Measurements from ENCODE around the gene LAMTOR2. TPM values are rescaled to one million over a fixed set of nuclear protein-coding genes. Genes with fewer than 3 reads are reported as not detected.

LAMTOR2 gene
- 28.9 TPM for total RNA-seq
- polyA plus RNA-seq = 91.1 TPM

DNA sequence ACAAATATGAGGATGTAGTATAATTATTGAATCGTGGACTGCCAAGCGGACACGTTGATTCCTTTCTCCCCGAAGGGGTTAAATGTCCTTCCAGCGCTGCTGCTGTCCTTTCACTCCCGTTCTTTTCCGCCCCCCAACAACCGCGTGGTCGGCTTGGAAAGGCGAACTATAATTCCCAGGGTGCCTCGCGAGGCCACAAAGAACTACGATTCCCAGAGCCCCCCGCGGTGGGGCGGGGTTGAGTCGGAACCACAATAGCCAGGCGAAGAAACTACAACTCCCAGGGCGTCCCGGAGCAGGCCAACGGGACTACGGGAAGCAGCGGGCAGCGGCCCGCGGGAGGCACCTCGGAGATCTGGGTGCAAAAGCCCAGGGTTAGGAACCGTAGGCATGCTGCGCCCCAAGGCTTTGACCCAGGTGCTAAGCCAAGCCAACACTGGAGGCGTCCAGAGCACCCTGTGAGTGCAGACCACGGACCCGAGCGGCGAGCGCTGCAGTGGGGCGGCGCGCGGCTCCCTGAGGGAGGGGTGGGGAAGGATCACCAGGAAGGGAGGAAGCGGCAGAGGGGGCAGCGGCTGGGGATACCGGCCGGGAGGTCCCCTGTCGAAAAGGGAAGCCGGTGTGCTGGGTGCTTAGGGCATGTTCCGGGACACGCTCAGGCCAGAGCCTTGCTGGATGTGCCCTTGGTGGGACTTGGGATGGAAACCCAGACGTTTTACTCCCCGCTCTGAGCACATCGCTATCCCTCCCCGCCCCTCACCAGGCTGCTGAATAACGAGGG is at the start of gene LAMTOR2:
TSS of gene LAMTOR2 (plus strand) at position 283 of the 781 bp plus-strand sequence. CDS start at position 391, 108 bp downstream.
- DNase-seq (ENCODE audit: extremely low spot score) = peak; percentile 97
- WGBS = under 1% methylated on average over 53 of the region's 53 CpGs
- peak within 1 kb of the TSS; percentile 76 for H3K27ac ChIP-seq (ENCODE audit: low read depth)

DNA sequence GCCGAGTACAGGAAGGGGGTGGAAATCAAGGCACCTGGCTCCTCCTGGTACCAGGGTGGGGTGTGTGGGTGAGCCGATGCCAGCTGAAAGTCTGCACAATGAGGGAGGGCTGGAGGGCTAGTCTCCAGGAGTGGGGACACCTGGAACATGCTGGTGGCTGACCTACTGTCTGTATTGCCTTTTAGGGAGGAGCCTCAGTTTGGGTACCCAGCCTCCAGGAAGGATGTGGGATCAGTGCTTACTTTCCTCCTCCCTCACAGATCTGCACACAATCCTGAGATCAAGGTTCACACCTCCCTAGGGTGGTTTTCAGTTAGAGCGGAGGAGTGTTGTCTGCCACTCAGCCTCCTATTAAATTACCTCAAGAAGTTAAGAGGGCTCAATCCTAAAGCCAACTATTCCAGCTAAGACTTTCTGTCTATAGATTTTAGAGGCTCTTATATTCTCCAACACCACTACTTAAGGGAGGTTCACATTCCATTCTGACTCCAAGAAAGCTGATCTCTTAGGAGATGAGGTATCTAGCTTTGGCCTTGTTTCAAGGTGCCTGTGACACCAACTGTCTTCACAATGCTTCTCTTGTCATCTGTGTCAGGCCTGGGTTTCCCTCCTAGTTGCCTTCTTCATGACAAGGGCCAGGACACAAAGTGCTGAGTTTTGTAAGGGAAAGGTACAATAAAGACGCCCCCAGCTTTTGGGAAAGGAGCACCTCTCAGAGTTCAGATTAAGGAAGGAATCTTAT is 49.6 kb upstream of the LAMTOR2 start:
- whole genome bisulfite sequencing = 79% methylated on average over 4 of the region's 4 CpGs
- H3K4me3 ChIP-seq (ENCODE audit: low read depth, low read length) = no peak overlapping the region
- no peaks in the 10 kb centered on the region for H3K4me1 ChIP-seq (ENCODE audit: insufficient read depth)
- no peak overlapping the region for H3K27ac ChIP-seq (ENCODE audit: low read depth)
- no peak for DNase-seq (ENCODE audit: extremely low spot score)
- H3K36me3 ChIP-seq (ENCODE audit: insufficient read depth) = peaks cover 7% of the 10 kb centered on the region

More for the DNA sequence above, at the start of gene LAMTOR2:
- H3K4me3 ChIP-seq (ENCODE audit: low read depth, low read length) = peak within 1 kb of the TSS; percentile 87
- H3K4me1 ChIP-seq (ENCODE audit: insufficient read depth) = no peaks in the 10 kb centered on the region
- no peaks in the 10 kb centered on the region for H3K36me3 ChIP-seq (ENCODE audit: insufficient read depth)

DNA sequence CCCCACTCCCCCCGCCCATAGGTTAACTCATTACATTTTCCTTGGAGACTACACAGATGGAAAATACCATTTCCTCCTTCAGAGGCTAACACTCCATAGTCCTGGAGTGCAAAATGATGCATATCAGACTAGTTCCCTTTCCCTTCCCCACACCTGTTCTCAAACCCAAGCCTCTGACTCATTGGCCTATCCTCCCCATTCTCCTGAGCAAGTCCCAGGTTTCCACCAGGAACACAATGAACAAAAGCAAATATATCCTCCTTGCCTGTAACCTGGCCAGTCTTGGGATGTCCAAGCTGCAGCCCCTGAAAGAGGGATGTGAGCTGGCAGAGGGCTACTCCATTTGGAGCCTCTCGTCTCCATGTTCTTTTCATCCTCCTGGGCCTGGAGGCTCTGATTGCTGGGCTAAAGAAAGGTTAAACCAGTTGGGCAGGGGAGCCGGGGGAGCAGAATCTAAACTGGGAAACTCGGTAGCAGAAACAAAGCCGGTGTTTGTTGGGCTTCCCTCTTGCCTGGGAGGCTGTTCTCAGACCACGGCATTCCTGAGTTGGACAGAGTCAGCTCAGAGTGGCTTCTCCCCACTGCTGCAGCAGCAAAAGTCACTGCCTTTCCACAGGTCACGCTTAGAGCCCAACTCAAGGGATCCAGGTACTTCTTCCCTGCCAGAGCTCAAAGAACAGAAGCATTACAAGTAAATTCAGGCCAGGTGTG is 47.8 kb upstream of the LAMTOR2 start:
- 67% methylated on average over 7 of the region's 7 CpGs for WGBS
- peaks cover 12% of the 10 kb centered on the region for H3K36me3 ChIP-seq (ENCODE audit: insufficient read depth)
- no peak for DNase-seq (ENCODE audit: extremely low spot score)
- no peak overlapping the region for H3K4me3 ChIP-seq (ENCODE audit: low read depth, low read length)
- H3K27ac ChIP-seq (ENCODE audit: low read depth) = no peak overlapping the region
- H3K4me1 ChIP-seq (ENCODE audit: insufficient read depth) = no peaks in the 10 kb centered on the region

DNA sequence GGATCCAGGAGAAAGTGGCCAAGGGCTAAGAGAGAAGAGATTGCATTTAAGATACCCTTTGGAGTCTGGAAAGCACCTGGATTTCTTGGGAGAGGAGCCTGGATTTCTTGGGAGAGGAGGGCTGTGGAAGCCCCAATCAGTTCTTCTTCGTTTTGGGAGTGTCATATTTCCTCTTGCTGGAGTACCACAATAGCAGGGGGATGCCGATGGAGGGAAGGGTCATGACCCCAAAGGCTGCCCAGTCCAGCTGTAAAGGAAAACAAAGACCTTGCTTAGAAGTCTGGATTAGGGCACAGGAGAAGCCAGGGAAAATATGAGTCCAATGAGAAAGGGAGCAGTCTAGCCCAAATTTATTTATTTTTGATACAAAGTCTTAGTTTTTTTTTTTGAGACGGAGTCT is 45.2 kb upstream of the LAMTOR2 start:
- 50% methylated on average over 3 of the region's 3 CpGs for WGBS
- H3K4me3 ChIP-seq (ENCODE audit: low read depth, low read length) = no peak overlapping the region
- peaks cover 12% of the 10 kb centered on the region for H3K36me3 ChIP-seq (ENCODE audit: insufficient read depth)
- no peaks in the 10 kb centered on the region for H3K4me1 ChIP-seq (ENCODE audit: insufficient read depth)
- H3K27ac ChIP-seq (ENCODE audit: low read depth) = no peak overlapping the region
- DNase-seq (ENCODE audit: extremely low spot score) = no peak

DNA sequence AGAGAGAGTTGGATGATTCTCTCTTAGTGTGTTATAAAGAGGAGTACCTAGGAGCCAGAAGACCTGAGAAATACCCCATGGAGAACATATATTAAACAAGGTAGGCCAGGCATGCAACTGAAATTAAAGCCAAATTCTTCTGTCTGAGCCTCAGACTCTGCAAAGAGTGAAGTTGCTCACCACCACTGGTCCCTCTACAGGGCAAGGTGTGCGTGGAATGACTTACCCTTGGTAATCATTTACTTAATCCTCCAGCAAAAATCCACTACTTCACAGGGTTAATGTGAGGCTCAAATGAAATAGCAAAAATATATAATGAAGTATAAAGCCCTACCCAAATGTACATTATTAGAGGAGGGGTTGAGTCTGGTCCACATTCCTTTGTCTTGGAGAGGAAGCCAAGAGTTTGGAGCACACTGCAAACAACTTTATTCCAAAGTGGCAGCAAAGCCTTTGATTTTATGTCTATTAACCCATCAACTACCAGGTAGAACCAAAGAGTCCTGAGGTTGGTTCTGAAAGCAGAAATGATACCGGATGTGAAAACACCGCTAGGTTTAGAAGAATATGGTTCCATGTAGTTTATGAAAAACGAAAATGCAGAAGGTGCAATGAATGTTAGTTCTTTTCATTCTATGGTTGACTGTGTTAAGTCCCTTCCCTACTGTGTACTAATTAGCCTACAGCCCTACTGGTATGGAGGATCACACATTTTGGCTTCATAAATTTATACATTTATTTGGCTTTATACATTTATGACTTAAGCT is 42.3 kb upstream of the LAMTOR2 start:
- H3K27ac ChIP-seq (ENCODE audit: low read depth) = no peak overlapping the region
- DNase-seq (ENCODE audit: extremely low spot score) = no peak
- 91% methylated on average over 4 of the region's 4 CpGs for WGBS
- H3K36me3 ChIP-seq (ENCODE audit: insufficient read depth) = peaks cover 10% of the 10 kb centered on the region
- H3K4me3 ChIP-seq (ENCODE audit: low read depth, low read length) = no peak overlapping the region
- H3K4me1 ChIP-seq (ENCODE audit: insufficient read depth) = no peaks in the 10 kb centered on the region

DNA sequence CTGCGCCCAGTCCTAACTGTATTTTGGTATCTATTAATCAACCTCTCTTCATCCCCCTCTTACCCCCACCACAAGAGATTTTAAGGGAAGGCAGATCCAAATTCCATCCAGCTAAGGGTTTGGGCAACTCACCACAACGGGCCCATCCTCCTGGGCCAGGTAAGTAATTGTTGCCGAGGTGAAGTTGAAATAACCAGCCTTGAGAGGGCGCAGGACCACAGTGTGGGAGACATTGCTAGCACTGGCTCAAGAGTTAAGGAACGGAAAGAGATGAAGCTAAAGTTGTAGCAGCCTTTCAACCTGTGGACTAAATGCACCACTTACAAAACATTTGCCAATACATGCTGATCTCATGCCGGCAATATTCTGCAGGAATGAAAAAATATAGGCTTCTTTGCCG is 39.8 kb upstream of the LAMTOR2 start:
- H3K36me3 ChIP-seq (ENCODE audit: insufficient read depth) = peaks cover 8% of the 10 kb centered on the region
- 92% methylated on average over 7 of the region's 7 CpGs for WGBS

DNA sequence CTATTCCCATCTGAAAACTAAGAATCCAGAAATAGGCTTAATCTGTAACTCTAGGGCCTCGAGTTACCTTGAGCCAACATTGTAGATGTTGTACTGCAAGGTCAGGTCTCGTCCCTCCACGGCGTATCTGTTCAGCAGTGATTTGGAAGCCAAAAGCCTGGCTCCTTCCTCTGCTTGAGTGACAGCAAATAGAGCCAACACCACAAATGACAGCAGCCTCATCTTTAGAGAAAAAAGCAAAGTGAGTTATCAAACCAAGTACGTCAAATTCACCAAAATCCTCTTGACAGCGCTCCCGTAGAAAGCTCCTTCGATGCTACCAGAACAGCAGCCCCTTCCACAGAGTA is 34.7 kb upstream of the LAMTOR2 start:
- Histone ChIP-seq H3K4me1 (ENCODE audit: insufficient read depth) (no peaks in the 10 kb centered on the region), H3K4me3 (ENCODE audit: low read depth, low read length) (peak overlapping the region; percentile 86), H3K36me3 (ENCODE audit: insufficient read depth) (peaks cover 3% of the 10 kb centered on the region), H3K27ac (ENCODE audit: low read depth) (no peak overlapping the region)
- WGBS = 50% methylated on average over 8 of the region's 8 CpGs
- no peak for DNase-seq (ENCODE audit: extremely low spot score)

More for the DNA sequence above, 39.8 kb upstream of the LAMTOR2 start:
- Histone ChIP-seq H3K4me1 (ENCODE audit: insufficient read depth) (no peaks in the 10 kb centered on the region), H3K27ac (ENCODE audit: low read depth) (no peak overlapping the region), H3K4me3 (ENCODE audit: low read depth, low read length) (no peak overlapping the region)
- DNase-seq (ENCODE audit: extremely low spot score) = no peak

DNA sequence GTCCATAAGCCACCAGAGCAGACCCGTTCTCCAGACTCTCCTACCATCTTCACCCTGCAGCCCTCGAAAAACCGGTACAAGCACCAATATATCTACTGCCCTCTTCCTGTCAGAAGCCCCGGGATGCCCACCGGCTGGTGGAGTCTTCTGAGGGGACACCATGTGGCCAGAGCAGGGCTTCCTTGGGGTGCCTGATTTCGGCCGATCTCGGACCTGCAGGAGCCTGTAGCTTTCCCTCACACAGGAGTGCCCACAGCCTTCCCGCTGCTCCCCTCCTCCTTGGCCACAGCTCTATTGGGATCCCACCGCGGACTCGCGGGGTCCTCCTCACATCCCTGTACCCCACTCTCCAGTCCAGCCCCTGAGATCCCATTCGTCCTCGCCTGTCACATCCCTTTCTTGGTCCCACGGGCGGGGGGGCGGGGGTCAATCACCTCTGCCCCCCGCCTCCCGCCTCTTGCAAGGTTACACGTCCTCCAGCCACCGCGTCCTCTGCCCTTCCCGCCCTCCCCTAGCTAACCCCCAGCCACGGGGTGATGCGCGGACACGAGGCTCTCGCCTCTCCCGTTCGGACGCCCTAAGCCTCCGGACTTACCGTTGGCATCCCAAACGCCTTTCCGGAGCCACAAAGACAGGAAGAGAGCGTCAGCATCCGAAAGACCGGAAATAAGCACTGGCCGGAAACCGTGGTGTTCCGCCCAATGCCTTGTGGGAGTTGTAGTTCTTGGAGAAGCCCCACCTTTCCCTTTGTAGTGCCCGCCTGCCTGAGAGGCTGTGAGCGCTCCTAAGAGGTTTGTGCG is 34.1 kb upstream of the LAMTOR2 start, which contains the start of gene SSR2:
TSS of gene SSR2 (minus strand) at position 659 of the 800 bp plus-strand sequence. CDS start 784 bp downstream, outside the sequence.
- H3K4me3 ChIP-seq (ENCODE audit: low read depth, low read length) = peak within 1 kb of the TSS; percentile 86
- WGBS = under 1% methylated on average over 45 of the region's 45 CpGs
- peaks cover 3% of the 10 kb centered on the region for H3K36me3 ChIP-seq (ENCODE audit: insufficient read depth)
- no peaks in the 10 kb centered on the region for H3K4me1 ChIP-seq (ENCODE audit: insufficient read depth)
- peak within 1 kb of the TSS; percentile 79 for H3K27ac ChIP-seq (ENCODE audit: low read depth)
- peak; percentile 89 for DNase-seq (ENCODE audit: extremely low spot score)

DNA sequence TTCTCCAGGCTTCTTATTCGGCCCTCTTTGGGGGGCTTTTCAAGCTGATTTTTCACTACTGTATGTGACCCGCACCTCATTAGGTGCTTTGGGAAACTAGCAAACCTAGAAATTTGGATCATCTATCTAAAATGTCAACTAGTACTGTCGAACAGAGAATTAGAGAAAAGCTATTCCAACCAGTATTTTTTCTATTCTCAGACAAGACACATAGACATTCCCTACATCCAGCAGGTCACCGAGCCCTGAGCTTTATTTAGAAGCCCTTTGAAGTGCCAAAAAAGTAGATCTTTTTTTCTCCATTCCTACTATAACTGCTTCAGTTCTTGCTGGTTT is 33.5 kb upstream of the LAMTOR2 start:
- 5% methylated on average over 4 of the region's 4 CpGs for WGBS
- H3K27ac ChIP-seq (ENCODE audit: low read depth) = no peak overlapping the region
- no peaks in the 10 kb centered on the region for H3K4me1 ChIP-seq (ENCODE audit: insufficient read depth)
- DNase-seq (ENCODE audit: extremely low spot score) = no peak
- peak overlapping the region; percentile 86 for H3K4me3 ChIP-seq (ENCODE audit: low read depth, low read length)
- peaks cover 3% of the 10 kb centered on the region for H3K36me3 ChIP-seq (ENCODE audit: insufficient read depth)

DNA sequence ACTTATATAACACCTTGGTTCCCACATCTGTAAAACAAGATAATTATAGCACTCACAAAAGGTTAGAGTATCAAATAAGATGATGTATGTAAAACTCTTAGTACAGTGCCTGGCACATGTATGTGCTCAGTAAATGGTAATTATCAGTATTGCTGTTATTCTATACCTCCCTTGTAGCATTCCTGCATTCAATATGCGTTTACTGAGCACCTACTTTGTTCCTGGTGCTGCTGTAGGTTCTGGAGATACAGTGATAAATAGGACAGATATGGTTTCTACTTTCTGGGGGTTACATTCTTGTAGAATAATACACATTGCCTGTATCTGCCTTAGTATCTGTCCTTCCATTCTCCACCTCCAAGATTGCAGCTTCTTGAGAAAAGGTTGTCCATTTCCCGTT is 32.6 kb upstream of the LAMTOR2 start:
- H3K4me1 ChIP-seq (ENCODE audit: insufficient read depth) = no peaks in the 10 kb centered on the region
- H3K36me3 ChIP-seq (ENCODE audit: insufficient read depth) = peaks cover 3% of the 10 kb centered on the region
- WGBS = 81% methylated on average over 2 of the region's 2 CpGs
- H3K4me3 ChIP-seq (ENCODE audit: low read depth, low read length) = no peak overlapping the region
- DNase-seq (ENCODE audit: extremely low spot score) = no peak
- H3K27ac ChIP-seq (ENCODE audit: low read depth) = no peak overlapping the region

DNA sequence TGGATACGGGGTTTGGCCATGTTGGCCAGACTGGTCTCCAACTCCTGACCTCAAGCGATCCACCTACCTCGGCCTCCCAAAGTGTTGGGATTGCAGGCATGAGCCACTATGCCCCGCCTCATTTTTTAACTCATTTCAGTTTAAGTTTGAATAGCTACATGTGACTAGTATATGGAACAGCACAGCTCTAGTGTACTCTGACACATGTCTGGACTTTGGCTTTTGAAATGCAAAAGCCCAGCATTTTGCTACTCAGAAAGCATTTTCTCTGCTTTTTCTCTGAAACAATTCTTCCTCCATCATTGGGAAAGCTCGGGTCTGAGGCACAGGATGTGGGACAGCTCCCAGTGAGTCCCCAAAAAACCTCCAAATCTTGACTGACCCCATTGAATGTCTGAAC is 29.8 kb upstream of the LAMTOR2 start:
- Histone ChIP-seq H3K36me3 (ENCODE audit: insufficient read depth) (no peaks in the 10 kb centered on the region), H3K4me3 (ENCODE audit: low read depth, low read length) (no peak overlapping the region), H3K4me1 (ENCODE audit: insufficient read depth) (no peaks in the 10 kb centered on the region), H3K27ac (ENCODE audit: low read depth) (no peak overlapping the region)
- 80% methylated on average over 5 of the region's 5 CpGs for WGBS
- no peak for DNase-seq (ENCODE audit: extremely low spot score)

DNA sequence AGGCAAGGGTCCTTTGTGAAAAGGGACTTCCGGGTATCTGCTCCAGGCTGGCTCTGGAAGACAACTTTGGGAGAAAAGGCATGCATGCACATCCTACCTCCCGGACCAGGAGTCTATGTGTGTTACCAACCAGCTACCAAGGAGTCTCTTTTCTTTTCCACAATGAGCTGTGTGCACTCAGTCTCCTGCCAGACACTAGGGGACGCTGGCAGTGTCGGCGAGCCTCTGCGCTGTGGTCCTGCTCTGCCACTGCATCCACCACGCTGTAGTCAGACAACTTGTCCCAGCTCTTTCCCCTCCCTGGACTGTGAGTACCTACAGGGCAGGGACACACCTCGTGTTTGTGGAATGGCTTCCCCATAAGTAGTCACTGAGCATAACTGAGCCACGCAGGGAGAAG is 28.7 kb upstream of the LAMTOR2 start:
- no peak overlapping the region for H3K4me3 ChIP-seq (ENCODE audit: low read depth, low read length)
- no peaks in the 10 kb centered on the region for H3K36me3 ChIP-seq (ENCODE audit: insufficient read depth)
- DNase-seq (ENCODE audit: extremely low spot score) = no peak
- 17% methylated on average over 9 of the region's 9 CpGs for WGBS
- H3K27ac ChIP-seq (ENCODE audit: low read depth) = no peak overlapping the region
- no peaks in the 10 kb centered on the region for H3K4me1 ChIP-seq (ENCODE audit: insufficient read depth)

Measured in urinary bladder (tissue), 4 donors.